GM18526 (cell line): ENCODE results near the gene WDPCP.

Experiments used
- POLR2A ChIP-seq: IDR thresholded peaks from 3 replicates; pipeline ENCODE4 v1.6.1; 2011; ENCODE audit not compliant: insufficient read length; ENCODE audit errors: extremely low read depth

The WDPCP gene, protein sequence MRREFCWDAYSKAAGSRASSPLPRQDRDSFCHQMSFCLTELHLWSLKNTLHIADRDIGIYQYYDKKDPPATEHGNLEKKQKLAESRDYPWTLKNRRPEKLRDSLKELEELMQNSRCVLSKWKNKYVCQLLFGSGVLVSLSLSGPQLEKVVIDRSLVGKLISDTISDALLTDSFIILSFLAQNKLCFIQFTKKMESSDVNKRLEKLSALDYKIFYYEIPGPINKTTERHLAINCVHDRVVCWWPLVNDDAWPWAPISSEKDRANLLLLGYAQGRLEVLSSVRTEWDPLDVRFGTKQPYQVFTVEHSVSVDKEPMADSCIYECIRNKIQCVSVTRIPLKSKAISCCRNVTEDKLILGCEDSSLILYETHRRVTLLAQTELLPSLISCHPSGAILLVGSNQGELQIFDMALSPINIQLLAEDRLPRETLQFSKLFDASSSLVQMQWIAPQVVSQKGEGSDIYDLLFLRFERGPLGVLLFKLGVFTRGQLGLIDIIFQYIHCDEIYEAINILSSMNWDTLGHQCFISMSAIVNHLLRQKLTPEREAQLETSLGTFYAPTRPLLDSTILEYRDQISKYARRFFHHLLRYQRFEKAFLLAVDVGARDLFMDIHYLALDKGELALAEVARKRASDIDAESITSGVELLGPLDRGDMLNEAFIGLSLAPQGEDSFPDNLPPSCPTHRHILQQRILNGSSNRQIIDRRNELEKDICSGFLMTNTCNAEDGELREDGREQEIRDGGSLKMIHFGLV

DNA sequence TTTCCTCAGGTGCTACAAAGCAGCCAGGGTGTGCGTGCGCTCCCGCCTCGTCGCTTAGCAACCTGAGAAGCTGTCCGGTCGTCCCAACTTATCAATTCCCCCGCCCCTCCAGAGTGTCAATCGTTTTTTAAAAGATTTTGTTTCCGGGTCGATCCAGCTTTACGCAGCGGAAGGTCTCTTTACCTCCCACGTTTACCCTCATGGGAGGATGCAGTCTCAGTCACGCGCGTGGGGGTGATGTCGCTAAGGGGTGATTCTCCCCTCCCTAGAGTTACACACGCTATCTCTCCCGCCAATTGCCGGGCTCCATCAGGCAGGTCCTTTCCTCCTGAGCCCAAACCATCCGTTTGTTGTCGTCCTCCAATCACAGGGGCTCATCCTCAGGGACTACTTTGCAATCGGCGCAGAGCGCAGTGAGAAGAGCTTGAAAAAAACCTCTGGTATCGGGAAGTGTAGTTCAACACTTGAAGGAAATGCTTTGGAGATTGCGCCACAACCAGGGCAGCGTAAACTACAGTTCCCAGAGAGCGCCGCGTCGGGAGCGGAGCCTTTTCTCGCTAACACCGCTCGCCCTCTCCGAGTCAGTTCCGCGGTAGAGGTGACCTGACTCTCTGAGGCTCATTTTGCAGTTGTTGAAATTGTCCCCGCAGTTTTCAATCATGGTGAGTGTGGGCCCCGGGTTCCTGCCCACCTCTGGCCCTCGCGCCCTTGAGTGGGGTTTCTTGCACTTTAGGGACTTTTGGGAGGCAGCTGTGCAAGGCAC is at the start of gene WDPCP, which contains the start of gene MDH1:
WDPCP (minus strand) TSS at position 93 of the 763 bp plus-strand sequence. CDS start 206 bp downstream, outside the sequence.
MDH1 (plus strand) TSS at position 579 of the 763 bp plus-strand sequence; CDS start at position 660, 81 bp downstream.
- peak; percentile 77 for TF ChIP-seq POLR2A

GRCh38 chr2:63632382-63632781 is 44.1 kb upstream of the WDPCP start:
- TF ChIP-seq POLR2A = no peak

DNA sequence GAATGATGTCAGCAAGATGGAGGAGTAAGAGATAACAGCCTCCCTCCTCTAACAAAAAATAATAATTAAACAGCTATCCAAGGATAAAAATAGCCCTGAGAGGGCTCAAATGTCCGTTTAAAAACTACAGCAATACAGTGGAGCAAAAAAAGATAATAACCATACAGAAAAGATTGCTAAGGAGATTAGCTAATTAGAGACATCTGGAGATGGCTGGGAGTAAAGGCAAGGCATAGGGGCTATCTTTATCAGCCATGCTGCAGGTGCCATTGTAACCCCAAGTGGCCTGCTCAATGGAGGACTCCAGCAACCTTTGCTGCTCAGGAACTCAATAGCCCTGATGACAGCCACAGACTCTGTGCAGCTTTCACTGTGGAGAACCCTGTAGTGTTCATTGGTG is 43.2 kb upstream of the WDPCP start:
- TF ChIP-seq POLR2A = no peak

DNA sequence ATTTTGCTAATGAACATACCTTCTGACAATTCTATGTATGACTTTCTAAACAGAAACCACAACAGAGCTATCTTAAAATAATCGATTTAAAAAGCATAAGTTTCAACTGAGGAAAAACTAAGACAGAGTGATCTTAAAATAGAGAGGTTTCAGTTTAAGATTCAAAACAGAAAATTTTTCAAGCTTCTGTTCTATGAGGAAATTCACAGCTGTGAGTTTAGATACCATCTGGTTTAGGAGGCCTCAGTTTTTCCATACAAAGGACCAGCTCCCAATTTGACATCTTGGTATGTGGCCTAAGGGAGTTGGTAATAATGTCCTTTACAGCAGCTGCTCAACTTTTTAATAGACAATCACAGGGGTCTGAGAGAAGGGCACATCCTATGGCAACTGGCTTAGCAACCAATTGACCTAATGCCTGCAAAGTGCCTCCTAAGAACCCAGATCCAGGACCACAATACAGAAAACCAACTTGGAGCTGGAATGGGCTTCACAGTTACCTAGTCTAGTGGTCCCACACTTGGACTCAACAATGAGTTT is 40.2 kb upstream of the WDPCP start:
- TF ChIP-seq POLR2A = no peak

GRCh38 chr2:63627866-63628265 is 39.6 kb upstream of the WDPCP start:
- TF ChIP-seq POLR2A = no peak

DNA sequence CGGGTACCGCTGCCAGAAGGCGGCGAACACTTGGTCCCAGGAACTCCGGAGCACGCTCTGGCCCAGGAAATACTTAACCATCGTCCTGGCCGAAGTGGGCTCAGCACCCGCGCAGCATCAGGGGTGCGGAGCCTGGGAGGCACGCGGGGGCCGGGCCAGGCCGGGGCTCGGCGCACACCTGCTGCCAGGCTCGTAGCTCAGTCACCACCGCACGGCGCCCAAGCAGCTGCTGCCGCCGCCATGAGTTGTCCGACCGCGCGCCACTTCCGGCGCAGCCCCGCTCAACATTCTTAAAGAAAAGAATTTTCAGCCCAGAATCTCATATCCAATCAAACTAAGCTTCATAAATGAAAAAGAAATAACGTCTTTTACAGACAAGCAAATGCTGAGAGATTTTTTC is 34.5 kb upstream of the WDPCP start:
- TF ChIP-seq POLR2A = no peak

DNA sequence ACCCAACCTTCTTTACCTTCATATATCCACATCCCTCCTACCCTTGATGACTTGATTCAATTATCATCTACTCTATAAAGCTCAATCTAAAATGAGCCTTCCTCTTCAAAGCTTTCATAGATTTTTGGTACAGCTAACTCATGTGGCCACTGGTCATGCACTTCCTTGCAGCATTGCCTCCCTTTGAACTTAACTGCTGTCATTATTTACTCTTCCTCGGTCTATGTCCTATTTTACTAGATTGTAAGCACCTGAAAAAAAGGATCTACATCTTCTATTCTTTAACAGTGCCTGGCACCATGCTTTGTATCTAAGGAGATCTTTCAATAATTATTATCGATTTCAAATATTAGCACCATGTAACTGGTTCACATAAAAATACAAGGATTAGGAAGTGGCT is 31.1 kb upstream of the WDPCP start:
- TF ChIP-seq POLR2A = no peak

- no peak for TF ChIP-seq POLR2A
These were observed 29.1 kb upstream of the WDPCP start for GRCh38 chr2:63617366-63617765.

DNA sequence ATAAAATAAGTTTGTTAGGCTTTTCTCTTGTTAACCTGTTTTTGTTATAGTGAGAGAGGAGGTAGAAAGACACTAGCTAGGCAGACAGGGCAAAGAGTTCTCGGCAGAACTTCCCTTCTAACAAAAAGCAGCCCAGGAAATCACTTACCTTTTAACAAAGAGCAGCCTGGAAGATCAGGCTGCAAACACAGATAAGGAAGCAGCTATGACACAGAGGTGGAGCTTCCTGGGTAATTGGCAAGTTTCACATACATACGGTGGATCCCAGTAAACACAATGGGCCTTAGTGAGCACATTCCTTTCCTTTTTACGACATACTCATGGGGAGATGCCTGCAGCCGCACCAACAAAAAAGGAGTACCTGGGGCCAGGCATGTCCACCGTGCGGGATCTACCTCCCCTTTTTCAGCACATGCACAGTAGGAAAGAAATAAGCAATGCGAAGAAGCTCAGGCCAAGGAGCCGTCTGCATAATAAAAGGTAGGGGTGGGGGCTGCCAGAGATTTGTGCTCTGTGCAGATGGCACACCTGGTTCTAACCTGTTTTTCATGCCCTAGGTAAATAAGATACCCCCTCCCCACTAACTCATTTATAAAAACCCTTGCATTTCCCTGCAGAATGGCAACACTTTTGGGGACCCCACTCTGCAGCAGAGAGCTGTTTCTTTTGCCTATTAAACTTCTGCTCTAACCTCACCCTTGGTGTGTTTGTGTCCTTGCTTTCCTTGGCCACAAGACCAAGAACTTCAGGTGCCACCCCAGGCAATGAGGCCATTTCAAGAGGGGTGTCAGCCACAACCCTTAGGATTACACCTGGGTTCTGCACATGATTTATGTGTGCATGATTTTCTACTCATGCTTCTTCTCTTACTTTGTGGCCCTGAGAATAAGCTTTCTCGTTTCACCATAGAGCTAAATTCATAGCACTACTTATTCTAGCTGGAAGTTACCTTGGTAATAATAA is 27.0 kb upstream of the WDPCP start:
- no peak for TF ChIP-seq POLR2A

- no peak for TF ChIP-seq POLR2A
These were observed 26.2 kb upstream of the WDPCP start for GRCh38 chr2:63614448-63614968.

DNA sequence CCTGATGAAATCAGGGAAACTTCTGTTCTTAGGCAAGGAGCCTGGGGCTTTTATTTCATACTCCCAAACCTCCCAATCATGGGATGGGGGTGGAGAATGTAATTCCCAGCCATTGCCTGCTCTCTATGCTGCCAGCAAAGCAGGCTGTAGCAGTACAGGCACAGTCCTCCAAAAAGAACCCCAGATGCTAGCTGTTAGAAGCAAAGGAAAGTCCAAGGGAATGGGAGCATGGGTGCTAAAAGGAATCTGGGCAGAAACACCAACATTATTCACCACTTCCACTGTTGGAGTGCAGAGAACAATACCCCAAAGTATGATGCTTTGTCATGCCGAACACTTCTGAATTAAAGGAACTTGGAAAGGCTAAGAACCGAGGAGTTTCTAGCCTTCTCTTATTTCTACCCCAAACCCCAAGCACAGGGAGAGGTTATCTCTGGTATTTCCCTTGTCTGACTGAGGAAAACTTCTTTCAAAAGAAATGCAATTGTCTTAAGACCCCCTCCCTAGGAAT is 25.2 kb upstream of the WDPCP start:
- TF ChIP-seq POLR2A = no peak

DNA sequence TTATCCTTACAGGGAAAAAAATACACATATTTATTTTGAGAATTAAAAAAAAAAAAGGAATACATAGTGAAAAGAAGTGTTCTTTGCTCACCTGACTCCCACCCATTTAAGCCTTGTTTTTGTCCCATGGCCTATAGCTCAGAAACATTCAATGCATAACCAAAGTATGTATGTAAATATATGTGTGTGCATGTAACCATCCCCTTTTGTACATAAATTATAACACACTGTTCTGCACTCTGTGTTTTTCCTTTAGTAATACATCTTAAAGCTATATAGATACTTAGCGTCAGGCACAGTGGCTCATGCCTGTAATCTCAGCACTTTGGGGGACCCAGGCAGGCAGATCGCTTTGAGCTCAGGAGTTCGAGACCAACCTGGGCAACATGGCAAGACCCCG is 22.2 kb upstream of the WDPCP start:
- no peak for TF ChIP-seq POLR2A

DNA sequence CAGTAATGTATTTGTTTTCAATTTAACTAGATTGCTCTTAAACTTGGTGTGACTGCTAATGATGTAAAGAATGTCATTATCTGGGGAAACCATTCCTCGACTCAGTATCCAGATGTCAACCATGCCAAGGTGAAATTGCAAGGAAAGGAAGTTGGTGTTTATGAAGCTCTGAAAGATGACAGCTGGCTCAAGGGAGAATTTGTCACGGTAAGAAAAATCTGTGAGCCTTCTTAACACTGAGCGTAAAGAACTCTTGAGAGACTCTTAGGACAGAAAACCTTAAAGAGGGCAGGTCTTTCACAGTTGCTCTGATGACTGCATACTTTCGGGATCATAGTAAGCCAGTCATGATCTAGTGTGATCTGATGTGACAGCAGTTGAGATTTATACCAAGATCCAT is 16.4 kb upstream of the WDPCP start:
- no peak for TF ChIP-seq POLR2A

DNA sequence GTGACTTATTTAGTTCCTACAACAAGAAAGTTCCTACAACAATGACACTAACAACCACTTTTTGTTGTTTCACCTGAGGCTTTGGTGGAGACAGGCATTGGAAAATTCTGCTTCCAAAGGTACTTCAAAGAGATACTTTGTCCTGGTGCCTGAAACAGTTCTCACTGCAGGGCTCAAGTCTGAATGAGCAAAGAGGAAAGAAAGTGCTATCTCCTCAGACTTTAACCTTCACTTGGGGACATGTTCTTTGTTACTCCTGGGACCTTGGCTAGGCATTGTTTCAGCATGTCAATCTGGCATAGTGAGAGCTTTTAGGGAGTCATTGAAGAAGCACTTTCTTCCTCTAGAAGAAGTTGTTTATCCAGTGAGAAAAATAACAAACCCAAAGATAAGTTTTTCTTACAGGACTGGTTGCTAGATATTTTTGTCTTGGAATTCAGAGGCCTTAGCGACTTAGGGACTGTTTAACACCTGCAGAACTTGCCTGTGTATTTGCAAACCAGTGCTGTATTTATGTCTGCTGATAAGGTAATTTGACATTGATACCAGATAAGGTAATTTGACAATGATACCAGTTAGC is 12.7 kb upstream of the WDPCP start:
- no peak for TF ChIP-seq POLR2A

GRCh38 chr2:63598981-63599380 is 10.7 kb upstream of the WDPCP start:
- no peak for TF ChIP-seq POLR2A
